Tibial nerve (tissue), 4 donors: ENCODE results near the gene SEZ6. TPM values are rescaled to one million over a fixed set of nuclear protein-coding genes. Genes with fewer than 3 reads are reported as not detected.

Experiments used
- DNase-seq, 2 donors: peaks; one replicate each; pipeline ENCODE4 v3.0.0-alpha.2; 2019; ENCODE audit warnings: low spot score in 2 of 2
- H3K27ac ChIP-seq, 4 donors: fragments of 200-600 bp; sonication (generic) in 3 of 4; one replicate each; pipeline ENCODE4 v1.5.1; 2017 to 2019; ENCODE audit warnings: mild to moderate bottlenecking in 1 of 4
- H3K27me3 ChIP-seq, 2 donors: fragments of 200-600 bp; sonication (generic) in 1 of 2; one replicate each; pipeline versions ENCODE4 v1.5.1 to v1.6.0; 2017 to 2019
- H3K36me3 ChIP-seq, 3 donors: fragments of 200-600 bp; sonication (generic); one replicate each; pipeline ENCODE4 v1.5.1; 2018 to 2019
- H3K4me1 ChIP-seq, 4 donors: fragments of 200-600 bp; sonication (generic) in 3 of 4; one replicate each; pipeline ENCODE4 v1.5.1; 2017 to 2019
- H3K4me3 ChIP-seq, 4 donors: fragments of 200-600 bp; sonication (generic) in 3 of 4; one replicate each; pipeline ENCODE4 v1.5.1; 2017 to 2019; ENCODE audit warnings: mild to moderate bottlenecking in 1 of 4, moderate library complexity in 1 of 4
- H3K9me3 ChIP-seq, 4 donors: fragments of 200-600 bp; sonication (generic) in 3 of 4; one replicate each; pipeline ENCODE4 v1.5.1; 2017 to 2019
- CTCF ChIP-seq, 5 experiments: fragments of 200-600 bp in 3 of 5; fragments of 450-650 bp in 2 of 5; sonication (generic) in 3 of 5; IDR thresholded peaks; one replicate each; pipeline ENCODE4 v1.5.1; 2016 to 2019; ENCODE audit warnings: antibody characterized with exemption in 5 of 5, mild to moderate bottlenecking in 3 of 5, moderate library complexity in 2 of 5
- EP300 ChIP-seq, 2 donors: sonication (generic); formaldehyde crosslinking; IDR thresholded peaks; one replicate each; pipeline ENCODE4 v1.6.1; 2017; ENCODE audit warnings: antibody characterized with exemption in 2 of 2, mild to moderate bottlenecking in 1 of 2
- POLR2A ChIP-seq, 2 donors: fragments of 450-650 bp; IDR thresholded peaks; one replicate each; pipeline ENCODE4 v1.6.1; 2017; ENCODE audit warnings: antibody characterized with exemption in 2 of 2, mild to moderate bottlenecking in 2 of 2, moderate library complexity in 2 of 2
- WGBS, 2 donors: methylation state at CpG; one replicate each; pipeline ENCODE4 v1.1.5; 2018; 5-methylcytosine and 5-hydroxymethylcytosine counted together
- total RNA-seq, 4 donors: library from RNA; depleted of rRNA; stranded (reverse); fragments of >200 nt; gene quantifications; one replicate each; pipeline ENCODE4 v1.1.0, GENCODE V29; 2016

The SEZ6 gene
- total RNA-seq, 4 donors from 2014 or later: not detected

GRCh38 chr17:29049541-29050145, 43.8 kb upstream of the SEZ6 start:
- no peak for DNase-seq
- Histone ChIP-seq H3K36me3 (no peaks in the 10 kb centered on the region), H3K27me3 (no peaks in the 10 kb centered on the region), H3K27ac (no peak overlapping the region), H3K4me1 (no peaks in the 10 kb centered on the region), H3K9me3 (no peaks in the 10 kb centered on the region), H3K4me3 (no peak overlapping the region)
- TF ChIP-seq POLR2A (IDR thresholded peaks at IDR 0.05) (no peak), CTCF (IDR thresholded peaks at IDR 0.05) (no peak), EP300 (IDR thresholded peaks at IDR 0.05) (no peak)
- WGBS, 2 donors: 74 to 81% methylated on average over 11 of the region's 11 CpGs

DNA sequence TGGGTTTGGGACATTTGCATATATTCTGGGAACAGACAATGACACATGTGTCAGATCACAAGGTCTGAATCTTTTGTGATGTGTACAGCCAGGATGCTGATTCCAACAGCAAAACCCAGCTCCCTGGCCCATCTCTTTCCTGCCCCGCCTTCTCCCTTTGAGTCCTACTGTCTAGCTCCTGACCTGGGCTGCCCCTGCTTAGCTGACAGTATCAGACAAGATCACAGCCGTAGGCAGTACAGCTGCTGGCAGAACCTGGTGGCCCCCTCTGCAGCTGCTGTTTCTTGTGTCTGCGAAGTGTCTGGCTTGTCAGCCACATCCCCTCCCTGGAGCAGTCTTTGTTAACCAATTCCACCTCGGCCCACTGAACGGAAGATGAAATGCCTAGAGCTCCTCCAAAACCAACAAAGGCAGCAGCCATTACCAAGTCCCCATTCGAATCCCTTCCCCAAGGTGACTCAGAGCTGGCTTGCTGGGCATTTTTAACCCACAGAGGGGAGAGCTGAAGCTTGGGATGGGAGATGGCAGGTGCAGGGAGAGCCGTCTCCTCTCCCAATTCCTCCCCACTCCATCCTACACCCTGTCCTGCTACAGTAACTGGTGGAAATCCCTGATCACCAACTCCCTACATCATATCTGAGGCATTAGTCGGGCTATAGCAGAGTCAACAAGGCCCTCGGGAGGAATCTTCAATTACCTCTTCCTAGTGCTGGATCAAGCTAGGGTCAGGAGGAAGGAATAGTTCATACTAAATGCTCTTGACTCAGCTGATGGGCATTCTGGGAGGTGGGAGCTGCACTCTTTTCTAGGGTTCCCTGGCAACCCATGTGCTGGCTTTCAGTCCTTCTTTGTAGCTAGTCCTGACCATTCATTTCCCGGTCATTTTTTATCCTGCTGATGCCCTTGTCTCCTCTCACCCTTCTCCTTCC, 42.9 kb upstream of the SEZ6 start:
- H3K4me1 ChIP-seq: peaks cover 0 to 4% (median under 1%) of the 10 kb centered on the region in 4 donors
- DNase-seq: no peak
- no peak overlapping the region for H3K4me3 ChIP-seq
- H3K27ac ChIP-seq: no peak overlapping the region
- H3K27me3 ChIP-seq: no peaks in the 10 kb centered on the region
- H3K9me3 ChIP-seq: no peaks in the 10 kb centered on the region
- no peaks in the 10 kb centered on the region for H3K36me3 ChIP-seq
- TF ChIP-seq POLR2A (IDR thresholded peaks at IDR 0.05) (no peak), EP300 (IDR thresholded peaks at IDR 0.05) (no peak), CTCF (IDR thresholded peaks at IDR 0.05) (no peak)
- WGBS, 2 donors: 46 to 62% methylated on average over 10 of the region's 10 CpGs

DNA sequence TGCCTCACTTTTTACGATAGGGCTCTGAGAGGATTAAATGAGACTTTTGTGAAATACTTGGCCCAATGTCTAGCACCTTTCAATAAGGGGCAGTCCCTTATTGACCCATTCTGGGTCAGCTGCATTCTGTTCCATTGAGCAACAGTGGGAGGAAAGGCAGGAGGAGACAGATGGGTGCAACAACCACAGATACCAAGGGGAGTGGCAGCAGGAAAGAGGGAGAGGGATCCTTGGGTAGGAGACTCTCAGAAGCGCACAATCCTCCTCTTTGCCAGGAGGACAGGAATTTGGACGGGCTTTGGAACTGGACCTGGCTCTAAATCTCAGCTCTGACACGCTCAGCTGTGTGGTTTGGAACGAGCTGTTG, 40.6 kb upstream of the SEZ6 start:
- Histone ChIP-seq H3K9me3 (no peaks in the 10 kb centered on the region), H3K27ac (no peak overlapping the region), H3K4me3 (no peak overlapping the region), H3K4me1 (peaks cover 0 to 22% (median 11%) of the 10 kb centered on the region in 4 donors), H3K36me3 (no peaks in the 10 kb centered on the region), H3K27me3 (no peaks in the 10 kb centered on the region)
- TF ChIP-seq CTCF (IDR thresholded peaks at IDR 0.05): no peak
- TF ChIP-seq EP300 (IDR thresholded peaks at IDR 0.05): no peak
- TF ChIP-seq POLR2A (IDR thresholded peaks at IDR 0.05): no peak
- WGBS, 2 donors: 72 to 81% methylated on average over 5 of the region's 5 CpGs
- DNase-seq: no peak

- WGBS, 2 donors: 37 to 50% methylated on average over 7 of the region's 7 CpGs
- H3K4me1 ChIP-seq: peaks cover 0 to 22% (median 11%) of the 10 kb centered on the region in 4 donors
- no peak overlapping the region for H3K27ac ChIP-seq
- TF ChIP-seq EP300 (IDR thresholded peaks at IDR 0.05) (no peak), POLR2A (IDR thresholded peaks at IDR 0.05) (no peak), CTCF (IDR thresholded peaks at IDR 0.05) (no peak)
- no peaks in the 10 kb centered on the region for H3K9me3 ChIP-seq
- H3K27me3 ChIP-seq: no peaks in the 10 kb centered on the region
- DNase-seq: no peak
- no peak overlapping the region for H3K4me3 ChIP-seq
- H3K36me3 ChIP-seq: no peaks in the 10 kb centered on the region
Measured at GRCh38 chr17:29045734-29046472, 40.1 kb upstream of the SEZ6 start.
